ENCODE data around the gene ITGB8. TPM values are rescaled to one million over a fixed set of nuclear protein-coding genes. Genes with fewer than 3 reads are reported as not detected.
A peak's percentile ranks its signal among the peaks of the same experiment; 100 is the strongest.

The ITGB8 gene
- total RNA-seq, 2 donors from 2014 or later, result 22.1 to 38.6 TPM

GRCh38 chr7:20411372-20411771 is 80.7 kb downstream of the ITGB8 start:
- Histone ChIP-seq H3K27ac (no peak overlapping the region), H3K4me1 (peaks cover 27% of the 10 kb centered on the region), H3K9me3 (no peaks in the 10 kb centered on the region), H3K4me3 (no peak overlapping the region), H3K36me3 (replicated peaks in 1 of 2; ENCODE audit: insufficient read depth in 1 of 2, low read depth in 2 of 2) (no peaks in the 10 kb centered on the region), H3K27me3 (no peaks in the 10 kb centered on the region)
- ATAC-seq, result no peak
- TF ChIP-seq CTCF (IDR thresholded peaks at IDR 0.05), result no peak
- no peak for TF ChIP-seq POLR2A (IDR thresholded peaks at IDR 0.05)
- DNase-seq, result no peak
- intact Hi-C loops (cut with DNase I), result no loop called here
- WGBS, 2 donors, result 72 to 89% methylated on average over 2 of the region's 2 CpGs

- Histone ChIP-seq H3K27me3 (no peaks in the 10 kb centered on the region), H3K9me3 (no peaks in the 10 kb centered on the region), H3K27ac (no peak overlapping the region), H3K4me1 (peaks cover 21% of the 10 kb centered on the region), H3K4me3 (no peak overlapping the region), H3K36me3 (replicated peaks in 1 of 2; ENCODE audit: insufficient read depth in 1 of 2, low read depth in 2 of 2) (no peaks in the 10 kb centered on the region)
- intact Hi-C loops (cut with DNase I), result no loop called here
- WGBS, 2 donors, result 74 to 81% methylated on average over 1 of the region's 1 CpG
- ATAC-seq (no peak), DNase-seq (no peak)
- no peak for TF ChIP-seq CTCF (IDR thresholded peaks at IDR 0.05)
- no peak for TF ChIP-seq POLR2A (IDR thresholded peaks at IDR 0.05)
These were observed 81.3 kb downstream of the ITGB8 start for GRCh38 chr7:20412032-20412431.

GRCh38 chr7:20417260-20417659 is 86.6 kb downstream of the ITGB8 start:
- 86 to 100% methylated on average over 1 of the region's 1 CpG for WGBS, 2 donors
- Histone ChIP-seq H3K36me3 (replicated peaks in 1 of 2; ENCODE audit: insufficient read depth in 1 of 2, low read depth in 2 of 2) (no peaks in the 10 kb centered on the region), H3K27ac (no peak overlapping the region), H3K27me3 (no peaks in the 10 kb centered on the region), H3K4me1 (no peaks in the 10 kb centered on the region), H3K9me3 (no peaks in the 10 kb centered on the region), H3K4me3 (no peak overlapping the region)
- no peak for ATAC-seq
- intact Hi-C loops (cut with DNase I), result no loop called here
- DNase-seq, result peak in 1 of 4 donors; percentile 34
- no peak for TF ChIP-seq POLR2A (IDR thresholded peaks at IDR 0.05)
- TF ChIP-seq CTCF (IDR thresholded peaks at IDR 0.05), result no peak

- H3K36me3 ChIP-seq (replicated peaks in 1 of 2; ENCODE audit: insufficient read depth in 1 of 2, low read depth in 2 of 2), result no peaks in the 10 kb centered on the region
- no peaks in the 10 kb centered on the region for H3K9me3 ChIP-seq
- no peak for DNase-seq
- no peak for TF ChIP-seq POLR2A (IDR thresholded peaks at IDR 0.05)
- no peak for TF ChIP-seq CTCF (IDR thresholded peaks at IDR 0.05)
- WGBS, 2 donors, result 59 to 61% methylated on average over 3 of the region's 3 CpGs
- no peaks in the 10 kb centered on the region for H3K27me3 ChIP-seq
- intact Hi-C loops (cut with DNase I), result no loop called here
- no peak overlapping the region for H3K4me3 ChIP-seq
- H3K27ac ChIP-seq, result no peak overlapping the region
- no peak for ATAC-seq
- no peaks in the 10 kb centered on the region for H3K4me1 ChIP-seq
These were observed 87.1 kb downstream of the ITGB8 start for GRCh38 chr7:20417675-20418382.

- TF ChIP-seq POLR2A (IDR thresholded peaks at IDR 0.05) (no peak), CTCF (IDR thresholded peaks at IDR 0.05) (no peak)
- no peak overlapping the region for H3K4me3 ChIP-seq
- no peaks in the 10 kb centered on the region for H3K4me1 ChIP-seq
- H3K36me3 ChIP-seq (replicated peaks in 1 of 2; ENCODE audit: insufficient read depth in 1 of 2, low read depth in 2 of 2), result no peaks in the 10 kb centered on the region
- WGBS, 2 donors, result 88 to 89% methylated on average over 6 of the region's 6 CpGs
- H3K27ac ChIP-seq, result no peak overlapping the region
- intact Hi-C loops (cut with DNase I), result no loop called here
- no peaks in the 10 kb centered on the region for H3K9me3 ChIP-seq
- DNase-seq, result no peak
- no peak for ATAC-seq
- H3K27me3 ChIP-seq, result no peaks in the 10 kb centered on the region
These were observed 93.8 kb downstream of the ITGB8 start for GRCh38 chr7:20424500-20424899.
